HG03097 (cell line): ENCODE results near the gene ETV6.
A peak's percentile ranks its signal among the peaks of the same experiment; 100 is the strongest.

ENCODE experiments used
- ATAC-seq: cut with Tn5 transposase; IDR thresholded peaks from one replicate; pipeline ENCODE4 v1.9.1; 2021; ENCODE audit not compliant: unreplicated experiment, low FRiP score

ETV6 gene

GRCh38 chr12:11713202-11713601 lies 63.7 kb downstream of the ETV6 start:
- ATAC-seq = no peak

- ATAC-seq = no peak
These were observed 65.2 kb downstream of the ETV6 start for GRCh38 chr12:11714626-11715025.

GRCh38 chr12:11715621-11716020 lies 66.1 kb downstream of the ETV6 start:
- no peak for ATAC-seq

GRCh38 chr12:11716794-11717518 lies 67.5 kb downstream of the ETV6 start:
- ATAC-seq = no peak

- ATAC-seq = no peak
These were observed 68.1 kb downstream of the ETV6 start for GRCh38 chr12:11717519-11717961.

GRCh38 chr12:11718105-11718504 lies 68.6 kb downstream of the ETV6 start:
- no peak for ATAC-seq

- no peak for ATAC-seq
These were observed 69.3 kb downstream of the ETV6 start for GRCh38 chr12:11718768-11719253.

- no peak for ATAC-seq
These were observed 70.2 kb downstream of the ETV6 start for GRCh38 chr12:11719678-11720099.

- no peak for ATAC-seq
These were observed 72.6 kb downstream of the ETV6 start for GRCh38 chr12:11722071-11722470.

- no peak for ATAC-seq
These were observed 73.2 kb downstream of the ETV6 start for GRCh38 chr12:11722578-11723138.

GRCh38 chr12:11723993-11724392 lies 74.5 kb downstream of the ETV6 start:
- no peak for ATAC-seq

- no peak for ATAC-seq
These were observed 75.4 kb downstream of the ETV6 start for GRCh38 chr12:11724888-11725311.

GRCh38 chr12:11725686-11726085 lies 76.2 kb downstream of the ETV6 start:
- ATAC-seq = no peak

- no peak for ATAC-seq
These were observed 77.2 kb downstream of the ETV6 start for GRCh38 chr12:11726659-11727058.

GRCh38 chr12:11727133-11727664 lies 77.7 kb downstream of the ETV6 start:
- no peak for ATAC-seq

- no peak for ATAC-seq
These were observed 78.8 kb downstream of the ETV6 start for GRCh38 chr12:11728154-11728755.

GRCh38 chr12:11729008-11729407 lies 79.5 kb downstream of the ETV6 start:
- no peak for ATAC-seq

GRCh38 chr12:11729439-11730150 lies 80.1 kb downstream of the ETV6 start:
- no peak for ATAC-seq

GRCh38 chr12:11730299-11731041 lies 81.0 kb downstream of the ETV6 start:
- peak; percentile 27 for ATAC-seq

GRCh38 chr12:11731042-11731357 lies 81.5 kb downstream of the ETV6 start:
- ATAC-seq = no peak
